Skeletal muscle satellite cell (primary cell): ENCODE data around the gene AOPEP.

Experiments used
- H3K27me3 ChIP-seq: 2 replicates; pipeline ENCODE4 v1.7.0; 2013; ENCODE audit warnings: low read length; ENCODE audit not compliant: control insufficient read depth, insufficient read depth
- H3K36me3 ChIP-seq: 2 replicates; pipeline ENCODE4 v1.7.0; 2013; ENCODE audit warnings: mild to moderate bottlenecking, control low read depth, low read length; ENCODE audit not compliant: insufficient read depth
- H3K4me1 ChIP-seq: 2 replicates; pipeline ENCODE4 v1.7.0; 2013; ENCODE audit warnings: low read length; ENCODE audit not compliant: control insufficient read depth, insufficient read depth
- H3K4me2 ChIP-seq: 2 replicates; pipeline ENCODE4 v1.7.0; 2013; ENCODE audit warnings: mild to moderate bottlenecking, low read length
- H3K4me3 ChIP-seq: 2 replicates; pipeline ENCODE4 v1.7.0; 2013; ENCODE audit warnings: low read length
- H3K9ac ChIP-seq: 2 replicates; pipeline ENCODE4 v1.7.0; 2013; ENCODE audit warnings: mild to moderate bottlenecking, low read depth, low read length, moderate library complexity
- H3K9me3 ChIP-seq: replicated peaks from 2 replicates; pipeline ENCODE4 v1.7.0; 2013; ENCODE audit warnings: mild to moderate bottlenecking, control low read depth, low read length

AOPEP gene

GRCh38 chr9:95102572-95102971 is 376.1 kb downstream of the AOPEP start:
- Histone ChIP-seq H3K4me3 (no peak overlapping the region), H3K4me2 (no peak overlapping the region), H3K4me1 (peaks cover 69% of the 10 kb centered on the region), H3K36me3 (peaks cover 33% of the 10 kb centered on the region), H3K9ac (no peak overlapping the region), H3K9me3 (no peaks in the 10 kb centered on the region), H3K27me3 (no peaks in the 10 kb centered on the region)

- Histone ChIP-seq H3K36me3 (peaks cover 30% of the 10 kb centered on the region), H3K4me1 (peaks cover 69% of the 10 kb centered on the region), H3K27me3 (no peaks in the 10 kb centered on the region), H3K9ac (no peak overlapping the region), H3K9me3 (no peaks in the 10 kb centered on the region), H3K4me2 (no peak overlapping the region), H3K4me3 (no peak overlapping the region)
These were observed 376.8 kb downstream of the AOPEP start for GRCh38 chr9:95103281-95103771.

- peaks cover 28% of the 10 kb centered on the region for H3K36me3 ChIP-seq
- no peaks in the 10 kb centered on the region for H3K9me3 ChIP-seq
- H3K4me2 ChIP-seq = no peak overlapping the region
- no peak overlapping the region for H3K9ac ChIP-seq
- peaks cover 71% of the 10 kb centered on the region for H3K4me1 ChIP-seq
- no peaks in the 10 kb centered on the region for H3K27me3 ChIP-seq
- H3K4me3 ChIP-seq = no peak overlapping the region
These were observed 377.5 kb downstream of the AOPEP start for GRCh38 chr9:95103871-95104580.

- Histone ChIP-seq H3K9ac (no peak overlapping the region), H3K9me3 (no peaks in the 10 kb centered on the region), H3K27me3 (no peaks in the 10 kb centered on the region), H3K4me3 (no peak overlapping the region), H3K4me1 (peaks cover 68% of the 10 kb centered on the region), H3K36me3 (peaks cover 27% of the 10 kb centered on the region), H3K4me2 (no peak overlapping the region)
These were observed 378.1 kb downstream of the AOPEP start for GRCh38 chr9:95104581-95104960.

GRCh38 chr9:95104980-95105379 is 378.5 kb downstream of the AOPEP start:
- no peak overlapping the region for H3K4me3 ChIP-seq
- peaks cover 64% of the 10 kb centered on the region for H3K4me1 ChIP-seq
- H3K4me2 ChIP-seq = no peak overlapping the region
- no peak overlapping the region for H3K9ac ChIP-seq
- H3K27me3 ChIP-seq = no peaks in the 10 kb centered on the region
- peaks cover 27% of the 10 kb centered on the region for H3K36me3 ChIP-seq
- H3K9me3 ChIP-seq = no peaks in the 10 kb centered on the region

- Histone ChIP-seq H3K4me3 (no peak overlapping the region), H3K27me3 (no peaks in the 10 kb centered on the region), H3K4me2 (no peak overlapping the region)
These were observed 379.2 kb downstream of the AOPEP start for GRCh38 chr9:95105519-95106287.

GRCh38 chr9:95107001-95107749 is 380.7 kb downstream of the AOPEP start:
- Histone ChIP-seq H3K4me3 (peak overlapping the region; percentile 22), H3K4me1 (peaks cover 43% of the 10 kb centered on the region)

More at GRCh38 chr9:95105519-95106287, 379.2 kb downstream of the AOPEP start:
- Histone ChIP-seq H3K9me3 (no peaks in the 10 kb centered on the region), H3K4me1 (peaks cover 57% of the 10 kb centered on the region), H3K9ac (no peak overlapping the region), H3K36me3 (peaks cover 25% of the 10 kb centered on the region)

GRCh38 chr9:95107976-95108375 is 381.5 kb downstream of the AOPEP start:
- Histone ChIP-seq H3K9ac (peak overlapping the region; percentile 38), H3K4me2 (peak overlapping the region; percentile 68), H3K36me3 (peaks cover 31% of the 10 kb centered on the region), H3K27me3 (no peaks in the 10 kb centered on the region), H3K4me3 (no peak overlapping the region), H3K9me3 (no peaks in the 10 kb centered on the region), H3K4me1 (peaks cover 39% of the 10 kb centered on the region)

More at GRCh38 chr9:95107001-95107749, 380.7 kb downstream of the AOPEP start:
- Histone ChIP-seq H3K9ac (peak overlapping the region; percentile 38), H3K27me3 (no peaks in the 10 kb centered on the region), H3K9me3 (no peaks in the 10 kb centered on the region), H3K4me2 (peak overlapping the region; percentile 68), H3K36me3 (peaks cover 32% of the 10 kb centered on the region)

GRCh38 chr9:95108777-95109176 is 382.3 kb downstream of the AOPEP start:
- H3K4me2 ChIP-seq = no peak overlapping the region
- H3K36me3 ChIP-seq = peaks cover 31% of the 10 kb centered on the region

GRCh38 chr9:95109456-95109855 is 383.0 kb downstream of the AOPEP start:
- H3K36me3 ChIP-seq = peaks cover 32% of the 10 kb centered on the region
- no peak overlapping the region for H3K4me2 ChIP-seq
- no peak overlapping the region for H3K9ac ChIP-seq
- H3K4me3 ChIP-seq = no peak overlapping the region
- H3K4me1 ChIP-seq = peaks cover 30% of the 10 kb centered on the region
- H3K27me3 ChIP-seq = no peaks in the 10 kb centered on the region
- H3K9me3 ChIP-seq = no peaks in the 10 kb centered on the region

More at GRCh38 chr9:95108777-95109176, 382.3 kb downstream of the AOPEP start:
- Histone ChIP-seq H3K9ac (no peak overlapping the region), H3K27me3 (no peaks in the 10 kb centered on the region), H3K9me3 (no peaks in the 10 kb centered on the region), H3K4me3 (no peak overlapping the region), H3K4me1 (peaks cover 32% of the 10 kb centered on the region)

- H3K4me1 ChIP-seq = peaks cover 30% of the 10 kb centered on the region
- H3K9ac ChIP-seq = no peak overlapping the region
- no peaks in the 10 kb centered on the region for H3K9me3 ChIP-seq
- H3K27me3 ChIP-seq = no peaks in the 10 kb centered on the region
- no peak overlapping the region for H3K4me2 ChIP-seq
- peaks cover 33% of the 10 kb centered on the region for H3K36me3 ChIP-seq
- H3K4me3 ChIP-seq = no peak overlapping the region
These were observed 384.5 kb downstream of the AOPEP start for GRCh38 chr9:95110921-95111525.
